ENCODE measurements around the gene ANKRD22. TPM values are rescaled to one million over a fixed set of nuclear protein-coding genes. Genes with fewer than 3 reads are reported as not detected.

Gene ANKRD22
- total RNA-seq: not detected in 2 replicates
- long read RNA-seq: 0 reads

GRCh38 chr10:88851706-88852105 is at the start of gene ANKRD22:
Gene ANKRD22 (minus strand): TSS chr10:88851844. CDS start chr10:88851607, 237 bp downstream.
- TF ChIP-seq, protein P1, sequence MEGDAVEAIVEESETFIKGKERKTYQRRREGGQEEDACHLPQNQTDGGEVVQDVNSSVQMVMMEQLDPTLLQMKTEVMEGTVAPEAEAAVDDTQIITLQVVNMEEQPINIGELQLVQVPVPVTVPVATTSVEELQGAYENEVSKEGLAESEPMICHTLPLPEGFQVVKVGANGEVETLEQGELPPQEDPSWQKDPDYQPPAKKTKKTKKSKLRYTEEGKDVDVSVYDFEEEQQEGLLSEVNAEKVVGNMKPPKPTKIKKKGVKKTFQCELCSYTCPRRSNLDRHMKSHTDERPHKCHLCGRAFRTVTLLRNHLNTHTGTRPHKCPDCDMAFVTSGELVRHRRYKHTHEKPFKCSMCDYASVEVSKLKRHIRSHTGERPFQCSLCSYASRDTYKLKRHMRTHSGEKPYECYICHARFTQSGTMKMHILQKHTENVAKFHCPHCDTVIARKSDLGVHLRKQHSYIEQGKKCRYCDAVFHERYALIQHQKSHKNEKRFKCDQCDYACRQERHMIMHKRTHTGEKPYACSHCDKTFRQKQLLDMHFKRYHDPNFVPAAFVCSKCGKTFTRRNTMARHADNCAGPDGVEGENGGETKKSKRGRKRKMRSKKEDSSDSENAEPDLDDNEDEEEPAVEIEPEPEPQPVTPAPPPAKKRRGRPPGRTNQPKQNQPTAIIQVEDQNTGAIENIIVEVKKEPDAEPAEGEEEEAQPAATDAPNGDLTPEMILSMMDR (conservative IDR thresholded peaks at IDR 0.05): no peak
- no peaks in the 10 kb centered on the region for H3K9me3 Mint-ChIP-seq
- no peak for DNase-seq (ENCODE audit: low read depth, low spot score)
- no peaks in the 10 kb centered on the region for H3K36me3 Mint-ChIP-seq (ENCODE audit: low read depth)
- H3K27ac Mint-ChIP-seq (ENCODE audit: unreplicated experiment): no peak within 1 kb of the TSS
- no peaks in the 10 kb centered on the region for H3K27me3 Mint-ChIP-seq (ENCODE audit: low read depth)
- H3K4me1 Mint-ChIP-seq: peaks cover 5% of the 10 kb centered on the region
- no peak within 1 kb of the TSS for H3K4me3 Mint-ChIP-seq

- H3K4me3 Mint-ChIP-seq: no peak overlapping the region
Observed at GRCh38 chr10:88899886-88900285, 48.2 kb upstream of the ANKRD22 start.

DNA sequence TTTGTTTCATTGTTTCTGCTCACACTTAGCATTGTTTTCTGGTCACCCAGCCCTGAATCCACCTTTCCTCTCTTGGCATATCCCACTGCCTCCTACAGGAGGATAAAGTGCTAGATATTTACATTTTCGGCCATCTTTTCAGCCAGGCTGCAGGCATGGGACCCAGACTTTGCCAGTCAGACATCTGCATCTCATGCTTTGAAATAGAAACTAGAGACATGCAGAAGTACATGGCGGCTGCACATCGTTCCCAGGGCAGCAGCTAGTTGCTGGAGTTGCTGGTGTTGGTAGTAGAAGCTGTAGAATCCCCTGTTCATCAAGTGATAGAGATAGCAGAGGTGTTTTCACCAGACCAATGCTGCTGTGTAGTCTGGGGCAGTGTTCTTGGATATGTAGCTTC is 47.1 kb upstream of the ANKRD22 start:
- TF ChIP-seq, protein P1 (conservative IDR thresholded peaks at IDR 0.05): no peak
- no peaks in the 10 kb centered on the region for H3K27me3 Mint-ChIP-seq (ENCODE audit: low read depth)
- no peaks in the 10 kb centered on the region for H3K9me3 Mint-ChIP-seq
- DNase-seq (ENCODE audit: low read depth, low spot score): no peak
- no peak overlapping the region for H3K4me3 Mint-ChIP-seq
- peaks cover 4% of the 10 kb centered on the region for H3K4me1 Mint-ChIP-seq
- no peaks in the 10 kb centered on the region for H3K36me3 Mint-ChIP-seq (ENCODE audit: low read depth)
- H3K27ac Mint-ChIP-seq (ENCODE audit: unreplicated experiment): no peak overlapping the region

More at GRCh38 chr10:88899886-88900285, 48.2 kb upstream of the ANKRD22 start:
- Mint-ChIP-seq H3K36me3 (ENCODE audit: low read depth) (no peaks in the 10 kb centered on the region), H3K27ac (ENCODE audit: unreplicated experiment) (no peak overlapping the region), H3K27me3 (ENCODE audit: low read depth) (no peaks in the 10 kb centered on the region), H3K9me3 (no peaks in the 10 kb centered on the region), H3K4me1 (peaks cover 4% of the 10 kb centered on the region)
- TF ChIP-seq, protein P1 (conservative IDR thresholded peaks at IDR 0.05): no peak
- DNase-seq (ENCODE audit: low read depth, low spot score): no peak

GRCh38 chr10:88896994-88897853 is 45.6 kb upstream of the ANKRD22 start:
- peaks cover 4% of the 10 kb centered on the region for H3K4me1 Mint-ChIP-seq
- TF ChIP-seq, protein P1 (conservative IDR thresholded peaks at IDR 0.05): no peak
- DNase-seq (ENCODE audit: low read depth, low spot score): no peak
- H3K9me3 Mint-ChIP-seq: no peaks in the 10 kb centered on the region
- H3K4me3 Mint-ChIP-seq: no peak overlapping the region
- H3K36me3 Mint-ChIP-seq (ENCODE audit: low read depth): no peaks in the 10 kb centered on the region
- peak overlapping the region; percentile 66 for H3K27ac Mint-ChIP-seq (ENCODE audit: unreplicated experiment)
- no peaks in the 10 kb centered on the region for H3K27me3 Mint-ChIP-seq (ENCODE audit: low read depth)

- peak overlapping the region; percentile 66 for H3K27ac Mint-ChIP-seq (ENCODE audit: unreplicated experiment)
- no peak overlapping the region for H3K4me3 Mint-ChIP-seq
- no peak for DNase-seq (ENCODE audit: low read depth, low spot score)
- no peaks in the 10 kb centered on the region for H3K9me3 Mint-ChIP-seq
- no peaks in the 10 kb centered on the region for H3K36me3 Mint-ChIP-seq (ENCODE audit: low read depth)
- TF ChIP-seq, protein P1 (conservative IDR thresholded peaks at IDR 0.05): no peak
- no peaks in the 10 kb centered on the region for H3K27me3 Mint-ChIP-seq (ENCODE audit: low read depth)
- H3K4me1 Mint-ChIP-seq: peaks cover 4% of the 10 kb centered on the region
Observed at GRCh38 chr10:88896372-88896993, 44.8 kb upstream of the ANKRD22 start.
